Measurements from ENCODE around the gene NAT16. TPM values are rescaled to one million over a fixed set of nuclear protein-coding genes. Genes with fewer than 3 reads are reported as not detected.
A peak's percentile ranks its signal among the peaks of the same experiment; 100 is the strongest.

Gene NAT16
- total and polyA plus RNA-seq, 12 donors, result 0.14 TPM; not detected in 11

- no peak for TF ChIP-seq POLR2A (IDR thresholded peaks at IDR 0.05)
- TF ChIP-seq, protein P1, sequence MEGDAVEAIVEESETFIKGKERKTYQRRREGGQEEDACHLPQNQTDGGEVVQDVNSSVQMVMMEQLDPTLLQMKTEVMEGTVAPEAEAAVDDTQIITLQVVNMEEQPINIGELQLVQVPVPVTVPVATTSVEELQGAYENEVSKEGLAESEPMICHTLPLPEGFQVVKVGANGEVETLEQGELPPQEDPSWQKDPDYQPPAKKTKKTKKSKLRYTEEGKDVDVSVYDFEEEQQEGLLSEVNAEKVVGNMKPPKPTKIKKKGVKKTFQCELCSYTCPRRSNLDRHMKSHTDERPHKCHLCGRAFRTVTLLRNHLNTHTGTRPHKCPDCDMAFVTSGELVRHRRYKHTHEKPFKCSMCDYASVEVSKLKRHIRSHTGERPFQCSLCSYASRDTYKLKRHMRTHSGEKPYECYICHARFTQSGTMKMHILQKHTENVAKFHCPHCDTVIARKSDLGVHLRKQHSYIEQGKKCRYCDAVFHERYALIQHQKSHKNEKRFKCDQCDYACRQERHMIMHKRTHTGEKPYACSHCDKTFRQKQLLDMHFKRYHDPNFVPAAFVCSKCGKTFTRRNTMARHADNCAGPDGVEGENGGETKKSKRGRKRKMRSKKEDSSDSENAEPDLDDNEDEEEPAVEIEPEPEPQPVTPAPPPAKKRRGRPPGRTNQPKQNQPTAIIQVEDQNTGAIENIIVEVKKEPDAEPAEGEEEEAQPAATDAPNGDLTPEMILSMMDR (IDR thresholded peaks at IDR 0.05), result no peak
- intact Hi-C loops (cut with DNase I), result no loop called here
- peak overlapping the region; percentile 30 to 90 (median 57) for H3K4me3 ChIP-seq
- DNase-seq, result no peak
- peaks cover 0 to 10% of the 10 kb centered on the region in 2 donors for H3K4me1 ChIP-seq (replicated peaks in 1 of 2)
- 0% methylated on average over 4 to 34 of the region's 34 CpGs for WGBS, 4 donors
- peak overlapping the region in 1 of 5 donors; percentile 23 for H3K27ac ChIP-seq
- peaks cover 0 to 20% of the 10 kb centered on the region in 2 donors for H3K36me3 ChIP-seq (replicated peaks in 1 of 2)
- H3K9me3 ChIP-seq (replicated peaks in 1 of 3), result no peaks in the 10 kb centered on the region
- H3K27me3 ChIP-seq, result no peaks in the 10 kb centered on the region
Observed at GRCh38 chr7:101154693-101155102, 25.4 kb downstream of the NAT16 start.

GRCh38 chr7:101153969-101154692 is 26.0 kb downstream of the NAT16 start, which contains the start of gene AP1S1:
Gene AP1S1, plus strand, starts transcription at chr7:101154476. Its CDS starts 39 bp downstream, at chr7:101154515.
- peak; percentile 93 to 97 (median 96) for DNase-seq
- peak in 1 of 2 donors; percentile 22 for TF ChIP-seq POLR2A (IDR thresholded peaks at IDR 0.05)
- TF ChIP-seq, protein P1 (IDR thresholded peaks at IDR 0.05), result no peak
- Histone ChIP-seq H3K27me3 (no peaks in the 10 kb centered on the region), H3K4me1 (replicated peaks in 1 of 2) (peaks cover 0 to 10% of the 10 kb centered on the region in 2 donors), H3K4me3 (peak within 1 kb of the TSS; percentile 30 to 90 (median 57)), H3K36me3 (replicated peaks in 1 of 2) (peaks cover 0 to 17% of the 10 kb centered on the region in 2 donors), H3K27ac (peak within 1 kb of the TSS in 1 of 5 donors; percentile 23), H3K9me3 (replicated peaks in 1 of 3) (no peaks in the 10 kb centered on the region)
- intact Hi-C loops (cut with DNase I), result no loop called here
- 3 to 9% (median 4%) methylated on average over 11 to 51 of the region's 51 CpGs for WGBS, 4 donors

DNA sequence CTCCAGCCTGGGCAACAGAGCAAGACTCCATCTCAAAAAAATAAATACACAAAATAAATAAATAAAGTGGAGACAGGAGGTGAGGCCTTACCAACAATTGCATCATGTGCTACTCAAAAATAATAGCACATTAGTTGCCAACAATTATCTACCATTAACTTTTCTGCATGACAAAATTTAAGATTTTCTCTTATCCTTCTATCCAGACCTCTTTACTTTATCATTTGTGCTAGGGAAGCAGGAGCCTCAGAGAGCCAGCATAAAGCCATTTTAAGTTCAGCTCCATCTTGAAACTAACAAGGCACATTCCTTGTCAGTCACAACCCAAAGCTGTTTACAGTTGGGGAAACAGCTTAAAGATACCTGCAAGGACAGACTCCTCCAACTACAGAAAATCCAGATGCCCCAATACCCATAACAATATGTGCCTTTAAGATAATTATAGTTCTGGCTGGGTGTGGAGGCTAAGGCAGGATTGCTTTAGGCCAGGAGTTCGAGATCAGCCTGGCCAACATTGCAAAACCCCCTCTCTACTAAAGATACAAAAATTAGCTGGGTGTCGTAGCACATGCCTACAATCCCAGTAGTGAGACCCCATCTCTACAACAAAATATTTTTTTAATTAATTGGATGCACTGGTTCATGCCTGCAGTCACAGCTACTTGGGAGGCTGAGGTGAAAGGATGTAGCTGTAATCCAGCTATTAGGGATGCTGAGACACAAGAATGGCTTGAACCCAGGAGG is 28.0 kb downstream of the NAT16 start:
- intact Hi-C loops (cut with DNase I), result no loop called here
- 80 to 93% (median 83%) methylated on average over 2 of the region's 2 CpGs for WGBS, 4 donors
- H3K9me3 ChIP-seq (replicated peaks in 1 of 3), result no peaks in the 10 kb centered on the region

More for the DNA sequence above, 28.0 kb downstream of the NAT16 start:
- peaks cover 0 to 3% of the 10 kb centered on the region in 2 donors for H3K36me3 ChIP-seq (replicated peaks in 1 of 2)
- TF ChIP-seq, protein P1 (IDR thresholded peaks at IDR 0.05), result no peak
- no peak for TF ChIP-seq POLR2A (IDR thresholded peaks at IDR 0.05)
- H3K4me3 ChIP-seq, result no peak overlapping the region
- no peaks in the 10 kb centered on the region for H3K27me3 ChIP-seq
- H3K4me1 ChIP-seq (replicated peaks in 1 of 2), result peaks cover 0 to 10% of the 10 kb centered on the region in 2 donors
- no peak for DNase-seq
- H3K27ac ChIP-seq, result no peak overlapping the region
